ENCODE measurements around the gene HECTD2. TPM values are rescaled to one million over a fixed set of nuclear protein-coding genes. Genes with fewer than 3 reads are reported as not detected.

Gene HECTD2
- total RNA-seq, 1 donor from 2014 or later: 10.4 TPM

- Histone ChIP-seq H3K36me3 (ENCODE audit: control insufficient read depth, insufficient read depth, low read length) (no peaks in the 10 kb centered on the region), H3K27me3 (ENCODE audit: control insufficient read depth, insufficient read depth, low read length) (no peaks in the 10 kb centered on the region), H3K4me3 (ENCODE audit: low read depth, low read length) (no peak overlapping the region)
- no peak for TF ChIP-seq CTCF (IDR thresholded peaks at IDR 0.05; ENCODE audit: insufficient read depth, low read length, poor library complexity, severe bottlenecking)
- DNase-seq (ENCODE audit: low read depth): no peak
Measured at GRCh38 chr10:91495402-91495801, 85.3 kb downstream of the HECTD2 start.

GRCh38 chr10:91496016-91496415 lies 85.9 kb downstream of the HECTD2 start:
- no peak overlapping the region for H3K4me3 ChIP-seq (ENCODE audit: low read depth, low read length)
- no peak for TF ChIP-seq CTCF (IDR thresholded peaks at IDR 0.05; ENCODE audit: insufficient read depth, low read length, poor library complexity, severe bottlenecking)
- no peak for DNase-seq (ENCODE audit: low read depth)
- no peaks in the 10 kb centered on the region for H3K36me3 ChIP-seq (ENCODE audit: control insufficient read depth, insufficient read depth, low read length)
- no peaks in the 10 kb centered on the region for H3K27me3 ChIP-seq (ENCODE audit: control insufficient read depth, insufficient read depth, low read length)

DNA sequence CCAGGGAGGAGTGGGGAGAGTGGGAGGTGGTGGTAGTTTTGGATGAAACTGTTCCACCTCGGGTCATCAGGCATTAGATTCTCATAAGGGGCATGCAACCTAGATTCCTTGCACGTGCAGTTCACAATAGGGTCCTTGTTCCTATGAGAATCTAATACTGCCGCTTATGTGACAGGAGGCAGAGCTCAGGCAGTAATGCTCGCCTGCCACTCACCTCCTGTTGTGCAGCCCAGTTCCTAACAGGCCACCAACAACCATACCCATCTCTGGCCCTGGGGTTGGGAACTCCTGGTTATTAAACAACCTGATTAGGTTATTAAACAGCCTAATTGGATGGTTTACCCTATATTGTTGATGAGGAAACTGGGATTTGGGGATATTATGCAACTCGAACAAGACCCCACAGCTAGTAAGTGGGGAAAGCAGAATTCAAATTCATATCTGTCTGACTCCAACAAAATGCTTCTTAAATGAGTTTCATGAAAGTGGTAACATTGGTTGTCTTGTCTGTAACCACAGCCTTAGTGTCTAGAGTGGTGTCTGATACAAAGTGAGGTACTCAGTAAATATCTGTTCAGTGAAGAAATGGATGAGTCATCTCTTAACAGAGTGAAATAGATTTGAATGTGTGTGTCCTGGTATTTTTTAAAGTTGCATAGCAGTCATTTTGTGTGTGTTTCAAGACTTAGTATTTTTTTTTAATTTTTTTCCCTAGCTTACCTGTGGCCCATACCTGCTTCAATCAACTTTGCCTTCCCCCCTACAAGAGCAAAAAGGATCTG lies 101.6 kb downstream of the HECTD2 start:
- Histone ChIP-seq H3K4me3 (ENCODE audit: low read depth, low read length) (no peak overlapping the region), H3K27me3 (ENCODE audit: control insufficient read depth, insufficient read depth, low read length) (no peaks in the 10 kb centered on the region), H3K36me3 (ENCODE audit: control insufficient read depth, insufficient read depth, low read length) (no peaks in the 10 kb centered on the region)
- no peak for TF ChIP-seq CTCF (IDR thresholded peaks at IDR 0.05; ENCODE audit: insufficient read depth, low read length, poor library complexity, severe bottlenecking)
- peak; percentile 18 for DNase-seq (ENCODE audit: low read depth)

DNA sequence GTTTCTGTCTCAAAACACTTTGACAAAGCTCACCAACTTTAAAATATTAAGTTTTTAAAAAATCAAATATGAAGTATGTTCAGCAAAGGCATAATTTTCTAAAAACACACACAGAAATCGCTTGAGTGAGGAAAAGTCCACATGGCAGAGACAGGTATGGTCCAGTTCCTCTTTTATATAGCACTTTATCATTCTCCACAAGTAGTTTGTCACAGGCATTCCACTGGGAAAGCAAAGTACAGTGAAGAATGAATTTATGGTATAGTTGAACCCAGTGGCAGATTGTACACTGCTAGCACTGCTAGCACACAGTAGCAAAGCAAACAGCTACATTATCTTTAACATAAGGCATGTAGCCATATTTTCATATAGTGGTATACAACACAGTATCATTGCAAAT lies 102.3 kb downstream of the HECTD2 start:
- TF ChIP-seq CTCF (IDR thresholded peaks at IDR 0.05; ENCODE audit: insufficient read depth, low read length, poor library complexity, severe bottlenecking): no peak
- Histone ChIP-seq H3K4me3 (ENCODE audit: low read depth, low read length) (no peak overlapping the region), H3K36me3 (ENCODE audit: control insufficient read depth, insufficient read depth, low read length) (no peaks in the 10 kb centered on the region), H3K27me3 (ENCODE audit: control insufficient read depth, insufficient read depth, low read length) (no peaks in the 10 kb centered on the region)
- DNase-seq (ENCODE audit: low read depth): no peak

- Histone ChIP-seq H3K4me3 (ENCODE audit: low read depth, low read length) (no peak overlapping the region), H3K36me3 (ENCODE audit: control insufficient read depth, insufficient read depth, low read length) (no peaks in the 10 kb centered on the region), H3K27me3 (ENCODE audit: control insufficient read depth, insufficient read depth, low read length) (no peaks in the 10 kb centered on the region)
- TF ChIP-seq CTCF (IDR thresholded peaks at IDR 0.05; ENCODE audit: insufficient read depth, low read length, poor library complexity, severe bottlenecking): no peak
- no peak for DNase-seq (ENCODE audit: low read depth)
Measured at GRCh38 chr10:91513598-91514424, 103.7 kb downstream of the HECTD2 start.

All from kidney epithelial cell (primary cell).